ELF-1 (cell line): ENCODE measurements around the gene C1orf226.
"Not testable (repeated sequence)": the region's sequence is repeated elsewhere in the genome, so short reads cannot be mapped to it uniquely, and the experiment has no call there.

Experiments
- DNase-seq: peaks from one replicate; pipeline ENCODE4 v3.0.0-alpha.2; 2016; ENCODE audit warnings: low read depth, low spot score

Gene C1orf226

GRCh38 chr1:162404550-162405160, 23.1 kb downstream of the C1orf226 start:
- DNase-seq: no peak

- no peak for DNase-seq
Observed at GRCh38 chr1:162405800-162406199, 24.3 kb downstream of the C1orf226 start.

- DNase-seq: no peak
Observed at GRCh38 chr1:162406811-162407210, 25.3 kb downstream of the C1orf226 start.

- DNase-seq: no peak
Observed at GRCh38 chr1:162407539-162407938, 26.0 kb downstream of the C1orf226 start.

GRCh38 chr1:162412002-162412401, 30.5 kb downstream of the C1orf226 start, which contains the start of gene SH2D1B:
TSS of gene SH2D1B (minus strand) at chr1:162412136. CDS start at chr1:162412016, 120 bp downstream.
- no peak for DNase-seq

GRCh38 chr1:162416215-162416614, 34.7 kb downstream of the C1orf226 start:
- DNase-seq: no peak

GRCh38 chr1:162416909-162417308, 35.4 kb downstream of the C1orf226 start:
- DNase-seq: no peak

- no peak for DNase-seq
Observed at GRCh38 chr1:162417650-162418049, 36.1 kb downstream of the C1orf226 start.

GRCh38 chr1:162418584-162418983, 37.1 kb downstream of the C1orf226 start:
- DNase-seq: not testable (repeated sequence)

- not testable (repeated sequence) for DNase-seq
Observed at GRCh38 chr1:162419450-162419931, 38.0 kb downstream of the C1orf226 start.

GRCh38 chr1:162420120-162420519, 38.6 kb downstream of the C1orf226 start:
- no peak for DNase-seq

GRCh38 chr1:162421258-162422164, 40.0 kb downstream of the C1orf226 start:
- no peak for DNase-seq

- DNase-seq: no peak
Observed at GRCh38 chr1:162422662-162423375, 41.3 kb downstream of the C1orf226 start.

GRCh38 chr1:162430583-162430982, 49.1 kb downstream of the C1orf226 start:
- DNase-seq: no peak

- DNase-seq: not testable (repeated sequence)
Observed at GRCh38 chr1:162432977-162433713, 51.6 kb downstream of the C1orf226 start.
